ENCODE measurements around the gene SEZ6.

Gene SEZ6

DNA sequence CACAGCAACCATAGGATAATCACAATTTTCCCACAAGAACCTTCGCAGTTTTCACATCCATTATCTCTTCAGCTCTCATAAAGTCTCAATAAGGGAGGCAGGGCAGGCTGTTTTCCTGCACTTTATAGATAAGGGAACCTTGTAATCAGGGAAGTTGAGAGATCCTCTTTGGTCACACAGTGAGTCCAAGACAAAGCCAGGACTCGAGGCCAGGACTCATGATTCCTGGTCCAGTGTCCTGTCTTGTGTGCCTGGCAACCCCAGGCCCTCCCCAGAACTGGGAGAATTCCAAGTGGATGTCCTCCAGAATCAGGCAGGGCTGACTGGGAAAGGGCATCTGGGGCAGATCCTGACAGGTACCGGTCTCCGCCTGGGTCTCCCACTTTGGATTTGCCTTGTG, 31.4 kb downstream of the SEZ6 start:
- H4K5ac ChIP-seq (ENCODE audit: low read length), result no peak overlapping the region
- no peak overlapping the region for H2AK5ac ChIP-seq (ENCODE audit: low read length)
- no peak overlapping the region for H2BK15ac ChIP-seq (replicated peaks; ENCODE audit: low read depth)
- no peak overlapping the region for H3K4ac ChIP-seq (ENCODE audit: low read depth, low read length)
- no peak overlapping the region for H3K27ac ChIP-seq (ENCODE audit: low read depth, low read length)
- no peaks in the 10 kb centered on the region for H3K79me1 ChIP-seq (ENCODE audit: low read length)
- no peak overlapping the region for H3K4me2 ChIP-seq (ENCODE audit: low read length)
- H3K36me3 ChIP-seq (ENCODE audit: control insufficient read depth, insufficient read depth, low read length), result no peaks in the 10 kb centered on the region
- H3K79me2 ChIP-seq (ENCODE audit: control insufficient read depth, insufficient read depth, low read length), result no peaks in the 10 kb centered on the region
- no peaks in the 10 kb centered on the region for H3K4me1 ChIP-seq (ENCODE audit: control insufficient read depth, low read depth, low read length)
- DNase-seq, result no peak
- H3K9ac ChIP-seq (ENCODE audit: low read length), result no peak overlapping the region
- no peak overlapping the region for H3K18ac ChIP-seq (ENCODE audit: low read length)
- H2BK5ac ChIP-seq (ENCODE audit: low read length), result no peak overlapping the region
- H3K56ac ChIP-seq (ENCODE audit: low read length), result peak overlapping the region; percentile 3
- WGBS (ENCODE audit: extremely low coverage, insufficient coverage, low lambda C conversion rate), result no CpG with 5 or more reads among the region's 4 CpGs
- no peak overlapping the region for H4K8ac ChIP-seq (ENCODE audit: low read depth, low read length)
- H3K4me3 ChIP-seq (ENCODE audit: low read length), result no peak overlapping the region
- no peak overlapping the region for H3K23ac ChIP-seq (ENCODE audit: low read length)
- no peak overlapping the region for H2BK120ac ChIP-seq (ENCODE audit: low read depth, low read length)
- H3K27me3 ChIP-seq (ENCODE audit: insufficient read depth, low read length, poor library complexity), result no peaks in the 10 kb centered on the region

DNA sequence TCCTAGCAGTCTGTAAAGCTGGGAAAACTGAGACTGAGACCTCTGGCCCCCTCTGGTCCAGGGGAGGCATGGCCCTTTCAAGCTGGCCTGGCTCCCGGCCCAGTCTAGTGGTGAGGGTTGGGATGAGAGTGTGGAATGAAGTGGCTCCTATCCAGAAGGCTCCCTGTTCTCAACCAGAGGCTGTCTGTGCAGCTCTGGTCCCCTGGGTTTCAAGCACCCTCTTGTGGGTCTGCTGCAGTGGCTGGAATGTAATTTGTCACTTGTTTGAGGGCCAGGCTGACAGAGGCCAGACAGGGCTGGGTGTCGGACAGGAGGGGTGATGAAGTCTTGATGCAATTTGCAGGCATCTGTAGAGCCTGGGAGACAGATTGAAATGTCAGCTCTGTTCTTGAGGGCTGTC, 32.4 kb downstream of the SEZ6 start:
- no peak overlapping the region for H4K5ac ChIP-seq (ENCODE audit: low read length)
- no peak overlapping the region for H3K23ac ChIP-seq (ENCODE audit: low read length)
- no peak overlapping the region for H3K18ac ChIP-seq (ENCODE audit: low read length)
- H3K27me3 ChIP-seq (ENCODE audit: insufficient read depth, low read length, poor library complexity), result no peaks in the 10 kb centered on the region
- peaks cover 9% of the 10 kb centered on the region for H3K4me1 ChIP-seq (ENCODE audit: control insufficient read depth, low read depth, low read length)
- no peak overlapping the region for H3K56ac ChIP-seq (ENCODE audit: low read length)
- no peak overlapping the region for H3K27ac ChIP-seq (ENCODE audit: low read depth, low read length)
- H2BK120ac ChIP-seq (ENCODE audit: low read depth, low read length), result no peak overlapping the region
- no peaks in the 10 kb centered on the region for H3K36me3 ChIP-seq (ENCODE audit: control insufficient read depth, insufficient read depth, low read length)
- no peak overlapping the region for H3K9ac ChIP-seq (ENCODE audit: low read length)
- no peak overlapping the region for H2AK5ac ChIP-seq (ENCODE audit: low read length)
- no peak overlapping the region for H2BK5ac ChIP-seq (ENCODE audit: low read length)
- no peak overlapping the region for H3K4me2 ChIP-seq (ENCODE audit: low read length)
- H3K4me3 ChIP-seq (ENCODE audit: low read length), result no peak overlapping the region
- no peaks in the 10 kb centered on the region for H3K79me1 ChIP-seq (ENCODE audit: low read length)
- H3K4ac ChIP-seq (ENCODE audit: low read depth, low read length), result peak overlapping the region; percentile 41
- H2BK15ac ChIP-seq (replicated peaks; ENCODE audit: low read depth), result no peak overlapping the region
- no CpG with 5 or more reads among the region's 2 CpGs for WGBS (ENCODE audit: extremely low coverage, insufficient coverage, low lambda C conversion rate)
- H3K79me2 ChIP-seq (ENCODE audit: control insufficient read depth, insufficient read depth, low read length), result no peaks in the 10 kb centered on the region
- no peak overlapping the region for H4K8ac ChIP-seq (ENCODE audit: low read depth, low read length)
- DNase-seq, result no peak

DNA sequence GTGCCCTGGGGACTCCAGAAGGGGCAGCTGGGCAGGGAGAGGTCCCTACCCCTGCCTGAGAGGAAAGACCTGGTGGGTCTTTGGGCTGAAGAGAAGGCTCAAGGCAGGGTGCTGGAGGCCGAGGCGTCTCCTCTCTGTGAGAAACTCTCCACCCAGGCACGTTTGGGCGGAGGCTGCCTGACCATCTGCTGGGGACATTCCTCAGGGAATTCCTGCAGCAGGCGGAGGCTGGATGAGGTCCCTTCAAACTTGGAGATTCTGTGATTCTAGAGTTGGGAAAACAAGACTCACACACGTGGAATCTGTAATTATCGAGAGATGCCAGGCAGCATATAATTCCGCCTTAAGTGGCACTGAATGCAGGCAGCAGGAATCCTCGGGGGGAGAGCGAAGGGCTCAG, 33.4 kb downstream of the SEZ6 start:
- DNase-seq, result no peak
- Histone ChIP-seq H4K8ac (ENCODE audit: low read depth, low read length) (no peak overlapping the region), H3K9ac (ENCODE audit: low read length) (no peak overlapping the region), H2BK120ac (ENCODE audit: low read depth, low read length) (no peak overlapping the region), H3K4me3 (ENCODE audit: low read length) (no peak overlapping the region), H3K56ac (ENCODE audit: low read length) (peak overlapping the region; percentile 46), H3K27ac (ENCODE audit: low read depth, low read length) (no peak overlapping the region), H4K5ac (ENCODE audit: low read length) (no peak overlapping the region), H3K4me1 (ENCODE audit: control insufficient read depth, low read depth, low read length) (peaks cover 16% of the 10 kb centered on the region), H2BK5ac (ENCODE audit: low read length) (no peak overlapping the region), H2BK15ac (replicated peaks; ENCODE audit: low read depth) (no peak overlapping the region), H3K4ac (ENCODE audit: low read depth, low read length) (no peak overlapping the region), H3K27me3 (ENCODE audit: insufficient read depth, low read length, poor library complexity) (no peaks in the 10 kb centered on the region), H3K79me2 (ENCODE audit: control insufficient read depth, insufficient read depth, low read length) (no peaks in the 10 kb centered on the region), H3K18ac (ENCODE audit: low read length) (no peak overlapping the region), H2AK5ac (ENCODE audit: low read length) (no peak overlapping the region), H3K36me3 (ENCODE audit: control insufficient read depth, insufficient read depth, low read length) (no peaks in the 10 kb centered on the region), H3K4me2 (ENCODE audit: low read length) (no peak overlapping the region), H3K23ac (ENCODE audit: low read length) (no peak overlapping the region), H3K79me1 (ENCODE audit: low read length) (no peaks in the 10 kb centered on the region)
- WGBS (ENCODE audit: extremely low coverage, insufficient coverage, low lambda C conversion rate), result no CpG with 5 or more reads among the region's 10 CpGs

DNA sequence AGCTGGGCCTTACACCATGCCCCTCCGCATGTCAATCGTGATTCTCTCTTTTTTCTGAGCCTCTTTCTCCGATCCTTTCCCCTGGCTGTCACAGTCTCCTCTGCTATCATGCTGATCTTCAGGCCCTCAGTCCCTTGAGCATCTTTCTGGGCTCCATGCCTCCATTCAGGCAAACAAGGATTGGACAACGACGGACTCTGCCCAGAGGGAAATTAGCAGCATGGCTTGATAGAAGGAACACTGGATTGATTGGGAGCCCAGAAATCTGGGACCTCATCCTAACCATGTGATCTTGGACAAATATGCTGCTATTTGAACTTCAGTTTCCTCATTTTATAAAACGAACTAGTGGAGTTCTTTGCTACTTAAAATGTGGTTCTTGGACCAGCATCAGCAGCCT, 35.0 kb downstream of the SEZ6 start:
- no peak overlapping the region for H2BK5ac ChIP-seq (ENCODE audit: low read length)
- H3K9ac ChIP-seq (ENCODE audit: low read length), result no peak overlapping the region
- no peak overlapping the region for H3K4ac ChIP-seq (ENCODE audit: low read depth, low read length)
- no peaks in the 10 kb centered on the region for H3K27me3 ChIP-seq (ENCODE audit: insufficient read depth, low read length, poor library complexity)
- no peak overlapping the region for H4K8ac ChIP-seq (ENCODE audit: low read depth, low read length)
- no peak overlapping the region for H3K56ac ChIP-seq (ENCODE audit: low read length)
- no peak overlapping the region for H2BK120ac ChIP-seq (ENCODE audit: low read depth, low read length)
- no peak overlapping the region for H2BK15ac ChIP-seq (replicated peaks; ENCODE audit: low read depth)
- H3K23ac ChIP-seq (ENCODE audit: low read length), result no peak overlapping the region
- H3K18ac ChIP-seq (ENCODE audit: low read length), result no peak overlapping the region
- no peak overlapping the region for H4K5ac ChIP-seq (ENCODE audit: low read length)
- H3K4me1 ChIP-seq (ENCODE audit: control insufficient read depth, low read depth, low read length), result peaks cover 16% of the 10 kb centered on the region
- H3K4me3 ChIP-seq (ENCODE audit: low read length), result no peak overlapping the region
- no peak overlapping the region for H3K27ac ChIP-seq (ENCODE audit: low read depth, low read length)
- DNase-seq, result no peak
- no CpG with 5 or more reads among the region's 6 CpGs for WGBS (ENCODE audit: extremely low coverage, insufficient coverage, low lambda C conversion rate)
- no peak overlapping the region for H3K4me2 ChIP-seq (ENCODE audit: low read length)
- H2AK5ac ChIP-seq (ENCODE audit: low read length), result no peak overlapping the region
- no peaks in the 10 kb centered on the region for H3K79me2 ChIP-seq (ENCODE audit: control insufficient read depth, insufficient read depth, low read length)
- no peaks in the 10 kb centered on the region for H3K36me3 ChIP-seq (ENCODE audit: control insufficient read depth, insufficient read depth, low read length)
- H3K79me1 ChIP-seq (ENCODE audit: low read length), result no peaks in the 10 kb centered on the region

DNA sequence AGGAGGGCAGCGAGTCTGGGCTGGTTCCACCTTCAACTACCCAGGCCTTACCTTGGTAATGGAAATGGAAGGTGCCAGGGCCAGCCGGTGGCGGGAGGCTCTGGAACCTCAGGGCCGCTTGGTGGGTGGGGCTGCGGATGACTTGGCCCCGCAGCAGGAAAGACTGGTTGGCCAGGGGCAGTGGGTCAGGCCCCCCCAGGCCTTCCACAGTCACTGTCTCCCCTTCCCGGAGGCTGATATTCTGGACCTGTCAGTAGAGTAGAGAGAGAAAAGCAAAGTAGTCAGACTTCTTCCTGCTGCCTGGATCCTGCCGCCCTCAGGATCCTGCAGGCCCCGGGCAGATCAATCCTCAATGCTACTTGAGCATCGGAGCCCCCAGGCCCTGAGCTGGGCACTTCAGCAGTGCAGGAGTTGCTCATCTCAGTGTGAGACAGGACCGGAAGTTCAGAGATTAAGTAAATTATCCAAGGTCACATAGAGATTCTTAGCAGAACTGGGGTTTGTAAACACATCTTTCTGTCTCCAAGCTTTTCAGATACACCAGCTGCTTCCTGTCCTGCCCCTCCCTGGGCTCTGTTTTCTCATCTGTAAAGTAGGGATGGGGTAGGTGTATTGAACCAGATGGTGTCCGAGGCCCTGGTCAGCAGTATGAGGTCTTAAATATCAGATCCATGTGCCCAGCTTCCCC, 36.0 kb downstream of the SEZ6 start:
- Histone ChIP-seq H3K4me2 (ENCODE audit: low read length) (no peak overlapping the region), H2BK5ac (ENCODE audit: low read length) (no peak overlapping the region), H3K4me1 (ENCODE audit: control insufficient read depth, low read depth, low read length) (peaks cover 16% of the 10 kb centered on the region), H3K36me3 (ENCODE audit: control insufficient read depth, insufficient read depth, low read length) (no peaks in the 10 kb centered on the region), H3K27me3 (ENCODE audit: insufficient read depth, low read length, poor library complexity) (no peaks in the 10 kb centered on the region), H3K4ac (ENCODE audit: low read depth, low read length) (no peak overlapping the region), H3K4me3 (ENCODE audit: low read length) (no peak overlapping the region), H3K23ac (ENCODE audit: low read length) (no peak overlapping the region), H2BK15ac (replicated peaks; ENCODE audit: low read depth) (no peak overlapping the region), H3K79me2 (ENCODE audit: control insufficient read depth, insufficient read depth, low read length) (no peaks in the 10 kb centered on the region), H3K79me1 (ENCODE audit: low read length) (no peaks in the 10 kb centered on the region), H2BK120ac (ENCODE audit: low read depth, low read length) (no peak overlapping the region), H3K18ac (ENCODE audit: low read length) (peak overlapping the region; percentile 13), H4K8ac (ENCODE audit: low read depth, low read length) (no peak overlapping the region), H2AK5ac (ENCODE audit: low read length) (no peak overlapping the region), H3K27ac (ENCODE audit: low read depth, low read length) (no peak overlapping the region), H3K56ac (ENCODE audit: low read length) (peak overlapping the region; percentile 28), H3K9ac (ENCODE audit: low read length) (no peak overlapping the region), H4K5ac (ENCODE audit: low read length) (no peak overlapping the region)
- WGBS (ENCODE audit: extremely low coverage, insufficient coverage, low lambda C conversion rate), result no CpG with 5 or more reads among the region's 12 CpGs
- no peak for DNase-seq

DNA sequence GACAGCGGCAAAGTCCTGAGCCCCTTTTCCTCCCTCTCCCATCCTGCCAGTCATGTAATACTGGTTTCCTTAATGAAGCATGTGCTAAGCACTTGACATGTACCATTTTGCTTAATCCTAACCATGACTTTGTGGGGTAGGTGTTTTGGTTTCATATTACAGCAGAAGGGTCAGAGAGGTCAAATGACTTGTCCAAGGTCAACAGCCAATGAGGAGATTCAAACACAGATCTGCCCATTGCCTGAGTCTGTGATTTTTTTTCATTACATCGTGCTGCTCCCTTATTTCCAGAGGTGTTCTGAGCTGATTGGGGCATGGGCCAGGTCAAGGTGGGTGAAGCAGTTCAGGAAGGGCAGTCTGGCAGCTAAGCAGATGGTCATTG, 36.9 kb downstream of the SEZ6 start:
- Histone ChIP-seq H2BK15ac (replicated peaks; ENCODE audit: low read depth) (no peak overlapping the region), H2AK5ac (ENCODE audit: low read length) (peak overlapping the region; percentile 27), H3K27ac (ENCODE audit: low read depth, low read length) (no peak overlapping the region), H3K4me2 (ENCODE audit: low read length) (no peak overlapping the region), H3K18ac (ENCODE audit: low read length) (no peak overlapping the region), H3K4me3 (ENCODE audit: low read length) (no peak overlapping the region), H3K9ac (ENCODE audit: low read length) (peak overlapping the region; percentile 17), H2BK5ac (ENCODE audit: low read length) (no peak overlapping the region), H3K56ac (ENCODE audit: low read length) (peak overlapping the region; percentile 73), H3K36me3 (ENCODE audit: control insufficient read depth, insufficient read depth, low read length) (no peaks in the 10 kb centered on the region), H2BK120ac (ENCODE audit: low read depth, low read length) (no peak overlapping the region), H3K79me1 (ENCODE audit: low read length) (no peaks in the 10 kb centered on the region), H3K23ac (ENCODE audit: low read length) (no peak overlapping the region), H3K27me3 (ENCODE audit: insufficient read depth, low read length, poor library complexity) (no peaks in the 10 kb centered on the region), H4K5ac (ENCODE audit: low read length) (no peak overlapping the region), H3K79me2 (ENCODE audit: control insufficient read depth, insufficient read depth, low read length) (no peaks in the 10 kb centered on the region), H3K4me1 (ENCODE audit: control insufficient read depth, low read depth, low read length) (peaks cover 16% of the 10 kb centered on the region), H3K4ac (ENCODE audit: low read depth, low read length) (no peak overlapping the region), H4K8ac (ENCODE audit: low read depth, low read length) (no peak overlapping the region)
- WGBS (ENCODE audit: extremely low coverage, insufficient coverage, low lambda C conversion rate), result no CpG with 5 or more reads among the region's 2 CpGs
- no peak for DNase-seq

All from mesendoderm (in vitro differentiated cells).